Stimulated activated CD8-positive, alpha-beta memory T cell treated with anti-CD3 and anti-CD28 coated beads, Interleukin-15, amount 100 ng/mL, for 24 hours (primary cell): Measurements from ENCODE around the gene SLC49A3.
"Not testable (repeated sequence)": the region's sequence is repeated elsewhere in the genome, so short reads cannot be mapped to it uniquely, and the experiment has no call there.

ENCODE experiments used
- DNase-seq: peaks from one replicate; pipeline ENCODE4 v3.0.0-alpha.2; 2020; ENCODE audit warnings: low read depth

The SLC49A3 gene

DNA sequence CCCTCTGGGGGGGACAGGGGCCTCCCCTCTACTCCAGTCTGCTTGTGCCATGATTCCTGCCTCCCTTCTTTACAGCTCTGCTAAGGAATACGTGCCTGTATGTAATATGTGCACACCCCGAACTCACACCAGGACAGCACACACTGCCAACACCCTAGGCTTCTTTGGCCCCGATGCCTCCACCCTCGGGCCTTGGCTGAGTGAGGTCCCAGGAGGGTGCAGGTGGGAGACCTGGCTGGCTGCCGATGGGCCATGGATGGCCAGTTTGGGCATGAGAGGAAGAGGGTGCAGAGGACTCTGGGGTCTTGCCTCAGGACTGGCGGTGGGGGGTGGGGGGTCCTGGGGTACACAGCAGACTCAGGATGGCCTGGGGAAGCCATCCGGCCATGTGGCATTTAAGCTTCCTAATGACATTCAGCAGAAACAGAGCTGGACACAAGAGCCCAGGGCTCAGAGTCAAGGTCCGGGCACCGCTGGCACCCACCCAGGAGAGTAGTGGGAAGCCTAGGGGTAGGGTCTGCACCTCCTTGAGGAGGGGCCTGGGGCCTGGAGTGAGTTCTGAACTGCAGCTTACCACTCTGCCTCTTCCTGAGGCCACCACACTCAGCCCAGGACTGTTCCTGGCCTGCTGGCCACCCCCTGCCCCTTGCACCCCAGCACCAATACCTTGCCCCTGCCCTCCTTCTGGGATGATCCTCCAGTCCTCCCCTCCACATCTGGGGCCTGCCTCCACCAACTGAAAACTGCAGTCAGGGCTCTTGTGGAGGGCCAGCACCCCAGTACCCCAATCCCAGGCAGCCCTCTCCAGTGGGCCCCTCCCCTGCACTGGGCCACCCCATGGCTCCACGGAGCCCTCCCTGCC lies 14.6 kb upstream of the SLC49A3 start:
- no peak for DNase-seq

DNA sequence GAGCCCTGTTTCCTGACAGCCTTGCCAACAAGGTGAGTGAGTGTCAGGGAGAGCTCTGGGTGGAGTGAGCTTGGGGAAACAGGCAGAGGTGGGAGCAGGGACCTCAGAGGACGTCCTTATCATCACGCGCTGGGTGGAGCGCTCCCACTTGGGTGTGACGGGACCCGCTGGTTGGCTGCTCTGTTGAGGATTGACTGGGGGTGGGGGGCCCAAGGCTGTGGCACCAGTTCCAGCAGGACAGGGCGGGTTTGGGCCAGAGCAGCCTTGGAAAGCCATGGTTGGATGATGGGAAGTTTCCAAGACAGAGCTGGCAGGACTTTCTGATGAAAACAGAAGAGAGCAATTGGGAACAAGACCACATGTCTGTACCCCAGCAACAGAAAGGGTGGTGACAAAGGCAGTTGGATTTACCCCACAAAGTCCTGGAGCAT lies 13.7 kb upstream of the SLC49A3 start:
- no peak for DNase-seq

DNA sequence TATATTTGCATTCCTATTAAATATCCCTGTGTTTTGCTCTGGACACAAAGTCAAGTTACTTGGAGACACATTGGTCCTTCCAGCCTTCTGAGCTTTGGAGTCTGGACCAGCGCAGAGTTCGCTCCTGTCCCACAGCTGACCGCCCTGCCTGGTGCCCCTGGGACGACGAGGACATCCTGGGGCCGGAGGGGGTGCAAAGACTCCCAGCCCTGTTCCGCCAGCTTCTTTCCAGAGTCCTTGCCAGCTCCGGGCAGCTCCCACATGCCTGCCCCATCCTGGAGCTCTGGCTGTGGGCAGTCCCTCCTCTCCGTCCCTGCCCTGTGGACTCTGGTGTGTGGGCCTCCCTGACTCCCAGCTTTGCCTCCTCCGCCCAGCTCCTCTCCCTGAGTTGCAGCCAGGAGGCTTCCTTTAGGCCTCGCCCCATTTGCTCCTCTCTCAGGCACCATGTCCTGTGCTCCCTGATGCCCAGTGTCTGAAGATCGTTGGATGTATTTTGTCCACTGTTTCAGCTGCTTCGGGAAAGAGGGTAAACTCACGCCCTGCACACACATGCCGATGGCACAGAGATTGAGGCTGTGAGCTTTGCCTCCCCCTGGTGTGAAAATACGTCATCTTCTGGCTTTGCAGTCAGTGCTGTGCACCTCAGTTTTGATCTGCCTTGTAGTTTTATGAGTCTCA lies 11.8 kb upstream of the SLC49A3 start:
- DNase-seq: no peak

DNA sequence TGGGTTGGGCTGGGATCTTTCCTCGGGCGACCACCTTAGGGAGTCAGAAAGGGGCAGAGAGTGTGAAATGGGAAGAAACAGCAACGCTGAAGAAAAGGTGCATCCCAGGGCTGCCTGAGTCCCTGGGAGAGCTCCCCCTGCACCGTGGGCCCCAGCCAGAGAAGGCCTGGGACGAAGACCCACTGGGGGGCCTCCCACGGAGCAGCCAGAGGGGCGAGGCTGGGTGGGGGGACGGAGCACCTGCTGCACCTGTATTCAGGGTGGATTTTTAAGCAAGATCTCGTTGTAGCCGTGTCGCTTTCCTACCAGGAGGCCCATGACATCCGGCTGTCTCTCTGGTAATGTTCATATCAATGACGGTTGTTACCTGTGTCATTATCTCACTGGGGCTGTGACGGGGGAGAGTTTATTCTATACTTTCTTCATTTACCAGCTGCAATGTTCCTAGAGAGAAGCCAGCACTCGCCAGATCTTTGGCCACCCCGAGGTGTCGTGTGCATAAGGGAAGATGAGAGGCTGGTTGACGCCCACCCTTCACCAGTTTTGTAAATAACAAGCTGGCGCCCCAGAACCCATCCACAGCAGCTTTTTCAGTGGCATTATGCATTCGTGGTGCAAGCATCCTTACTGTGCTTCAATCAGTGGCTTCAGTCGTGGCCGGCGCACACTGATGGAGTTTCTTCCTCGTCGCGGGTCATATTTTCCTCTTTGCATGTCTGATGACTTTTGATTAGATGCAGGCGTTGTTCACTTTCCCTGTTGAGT lies 11.0 kb upstream of the SLC49A3 start:
- no peak for DNase-seq

DNA sequence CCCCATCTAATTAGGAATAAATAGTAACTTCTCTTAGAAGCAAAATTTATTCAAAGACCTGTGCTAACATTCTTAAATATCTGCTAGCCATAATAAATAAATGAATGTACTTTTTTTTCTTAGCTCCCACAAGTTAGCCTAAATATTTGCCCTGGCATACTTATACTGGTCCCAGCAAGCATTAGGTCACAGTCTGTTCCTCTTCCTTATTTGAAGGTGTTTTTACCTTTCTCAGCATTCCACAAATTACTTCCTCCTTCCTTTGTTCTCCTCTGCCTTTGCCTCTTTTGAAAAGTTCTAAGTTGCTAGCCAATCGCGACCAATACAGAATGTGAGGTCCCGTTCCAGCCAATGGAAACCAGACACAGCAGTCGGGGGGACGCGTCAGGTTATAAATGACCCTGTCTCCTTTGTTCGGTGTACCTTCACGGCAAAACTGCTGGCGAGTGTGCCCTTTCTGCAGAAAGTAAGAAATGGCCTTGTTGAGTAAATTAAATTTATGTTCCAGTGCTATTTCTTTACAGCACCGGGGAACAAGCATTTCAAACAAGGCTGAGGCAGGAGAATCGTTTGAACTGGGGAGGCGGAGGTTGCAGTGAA lies 5.5 kb upstream of the SLC49A3 start:
- not testable (repeated sequence) for DNase-seq

DNA sequence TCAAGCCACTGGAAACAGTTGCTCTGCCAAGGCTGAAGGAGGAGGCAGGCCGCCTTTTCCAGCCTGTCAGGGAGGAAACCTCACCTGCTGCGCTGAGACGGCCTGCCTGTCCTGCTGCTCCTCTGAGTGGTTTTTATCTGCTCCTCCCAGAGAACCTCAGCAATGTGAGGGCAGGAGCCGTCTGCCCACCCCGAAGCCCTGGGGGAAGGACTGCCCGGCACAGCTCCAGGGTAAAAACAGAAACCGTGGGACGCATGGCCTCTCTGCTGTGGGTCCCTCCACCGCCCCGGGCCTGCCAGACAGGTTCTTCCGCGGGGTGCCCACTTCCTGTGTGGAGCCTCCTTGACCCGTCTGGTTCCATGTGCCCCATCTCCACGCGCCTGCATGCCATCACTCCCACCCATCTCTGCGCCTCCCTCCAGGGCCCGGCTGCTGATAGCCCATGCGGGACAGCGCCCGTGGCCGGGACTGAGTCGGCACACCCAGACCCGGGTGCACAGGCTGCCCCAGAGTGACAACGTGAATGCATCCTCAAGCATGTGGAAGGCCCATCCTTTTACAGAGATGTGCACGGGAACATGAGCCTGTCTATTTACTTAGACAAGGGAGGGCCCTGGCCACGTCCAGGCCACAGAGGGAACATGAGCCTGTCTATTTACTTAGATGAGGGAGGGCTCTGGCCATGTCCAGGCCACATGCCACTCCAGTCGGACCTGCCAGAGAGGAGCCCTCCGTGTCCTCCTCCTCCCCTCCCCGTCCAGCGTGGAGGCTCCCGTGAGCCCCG lies 4.0 kb upstream of the SLC49A3 start:
- DNase-seq: no peak

GRCh38 chr4:689723-690122 lies 772 bp upstream of the SLC49A3 start:
- no peak for DNase-seq

GRCh38 chr4:687971-688853 lies 739 bp downstream of the SLC49A3 start:
- no peak for DNase-seq

- DNase-seq: no peak
Observed at GRCh38 chr4:687048-687970, 1.6 kb downstream of the SLC49A3 start.

DNA sequence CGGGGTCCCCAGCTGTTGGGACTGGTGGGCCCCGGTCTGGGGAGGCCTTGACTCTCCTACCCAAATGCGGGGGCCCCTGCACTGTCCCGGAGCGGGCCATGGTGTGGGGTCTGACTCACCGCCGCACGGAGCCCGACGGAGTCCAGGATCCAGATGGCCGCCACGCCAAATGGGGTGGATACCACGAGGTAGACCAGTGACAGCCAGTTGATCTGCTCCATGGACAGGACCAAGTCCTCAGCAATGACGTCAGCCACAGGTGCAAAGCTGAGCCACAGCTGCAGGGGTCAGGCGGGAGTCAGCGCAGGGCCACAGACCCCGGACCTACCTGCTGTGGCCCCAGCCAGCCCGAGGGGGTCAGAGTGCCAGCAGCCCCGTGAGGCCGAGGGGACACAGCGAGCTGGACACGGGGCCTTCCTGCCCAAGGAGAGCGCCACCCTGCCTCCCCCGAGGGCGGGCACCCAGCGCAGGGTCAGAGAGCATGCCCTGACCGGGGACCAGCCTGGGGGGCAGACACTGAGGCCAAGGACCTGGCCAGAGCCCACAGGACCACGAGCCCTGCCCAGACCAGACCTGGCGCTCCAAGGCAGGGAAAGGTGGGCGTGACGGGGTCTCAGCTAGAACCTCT lies 2.4 kb downstream of the SLC49A3 start:
- no peak for DNase-seq

GRCh38 chr4:685679-686412 lies 3.1 kb downstream of the SLC49A3 start:
- DNase-seq: no peak

GRCh38 chr4:684623-685327 lies 4.2 kb downstream of the SLC49A3 start:
- DNase-seq: no peak

DNA sequence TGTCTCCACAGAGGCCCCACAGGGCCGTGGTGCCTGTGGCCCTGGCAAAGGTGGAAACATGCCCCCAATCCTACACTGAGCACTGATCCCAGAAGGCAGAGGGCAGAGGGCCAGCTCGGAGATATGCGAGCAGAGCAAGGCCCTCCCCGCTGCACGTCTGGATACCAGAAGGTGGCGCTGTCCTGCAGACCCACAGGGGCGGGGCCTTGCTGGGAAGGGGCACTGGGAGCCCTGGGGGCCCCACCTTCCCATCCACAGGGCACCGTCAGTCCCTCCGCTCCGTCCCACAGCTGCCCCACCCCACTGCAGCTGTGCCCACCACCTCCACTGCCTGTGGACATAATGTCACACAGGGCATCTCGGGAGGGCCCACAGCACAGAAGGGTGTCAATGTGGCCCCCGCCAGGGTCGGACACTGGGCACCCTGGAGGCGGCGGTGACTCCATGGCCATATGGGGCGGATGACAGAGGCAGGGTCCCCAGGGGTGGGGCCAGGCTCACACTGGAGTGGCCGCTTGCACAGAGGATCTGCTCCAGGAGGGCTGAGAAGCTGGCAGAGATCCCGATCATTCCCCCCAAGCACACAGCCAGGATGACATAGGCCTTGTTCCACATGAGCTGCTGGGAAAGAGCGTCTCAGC lies 4.8 kb downstream of the SLC49A3 start:
- no peak for DNase-seq

DNA sequence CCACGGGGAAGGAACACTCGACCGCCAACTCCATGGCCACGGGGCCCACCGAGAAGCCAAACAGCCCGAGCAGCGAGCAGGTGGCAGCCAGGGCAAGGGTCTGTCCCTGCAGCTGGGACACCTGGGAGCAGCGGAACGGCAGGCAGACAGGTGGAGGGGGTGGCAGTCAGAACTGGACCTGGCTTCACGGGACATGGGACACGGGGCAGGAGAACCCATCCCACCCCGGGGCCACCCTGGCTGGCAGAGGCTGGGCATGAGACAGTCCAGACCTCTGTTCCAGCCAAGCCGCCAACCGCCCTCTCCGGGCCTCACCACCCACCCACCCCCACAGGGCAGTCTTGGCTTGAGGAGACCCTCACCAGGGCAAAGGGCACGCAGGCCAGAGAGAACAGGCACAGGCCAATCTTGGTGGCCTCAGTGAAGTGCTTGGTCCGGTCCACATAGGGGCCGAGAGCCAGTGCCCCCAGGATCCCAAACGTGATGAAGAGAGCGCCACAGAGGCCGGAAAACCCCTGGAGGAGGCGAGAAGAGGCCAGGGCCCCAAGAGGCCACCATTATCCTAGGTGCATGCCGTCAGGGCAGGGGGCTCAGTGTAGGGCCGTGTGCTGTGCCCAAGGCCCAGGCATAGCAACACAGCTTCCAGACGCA lies 5.6 kb downstream of the SLC49A3 start:
- no peak for DNase-seq

- DNase-seq: no peak
Observed at GRCh38 chr4:682490-683172, 6.3 kb downstream of the SLC49A3 start.
